Measurements from ENCODE around the gene SNX3. TPM values are rescaled to one million over a fixed set of nuclear protein-coding genes. Genes with fewer than 3 reads are reported as not detected.

SNX3 gene
- total RNA-seq, 1 experiment from 2014 or later: 80.7 TPM

DNA sequence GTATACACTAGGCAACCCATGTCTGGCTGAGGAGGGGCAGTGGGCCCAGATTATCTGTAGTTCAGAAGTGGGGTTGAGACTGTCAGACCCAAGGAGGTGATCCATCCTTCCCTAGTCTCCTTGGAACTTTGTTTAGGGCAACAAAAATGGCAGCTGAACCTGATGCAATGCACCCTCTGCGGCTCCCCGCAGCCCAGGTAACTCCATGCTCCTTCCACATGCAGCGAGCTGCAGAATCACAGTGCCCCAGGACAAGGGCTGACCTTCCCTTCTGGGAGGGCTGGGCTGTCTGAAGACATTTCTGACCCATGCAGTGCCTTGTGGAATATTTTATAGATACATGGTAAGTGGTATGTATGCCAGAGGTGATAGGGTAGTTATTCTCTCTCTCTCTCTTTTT lies 65.6 kb downstream of the SNX3 start:
- no peak for DNase-seq
- Histone ChIP-seq H2AFZ (ENCODE audit: low read length) (no peak overlapping the region), H2BK5ac (ENCODE audit: insufficient read length, low read length) (no peak overlapping the region), H2BK15ac (ENCODE audit: low read depth, low read length) (no peak overlapping the region), H3K18ac (ENCODE audit: insufficient read length, low read depth, low read length) (no peak overlapping the region), H4K91ac (ENCODE audit: insufficient read length, low read depth, low read length) (no peak overlapping the region), H3K23me2 (ENCODE audit: insufficient read length, low read depth, low read length, poor library complexity, severe bottlenecking) (no peaks in the 10 kb centered on the region), H3K27ac (ENCODE audit: insufficient read length, low read depth, low read length) (no peak overlapping the region), H4K5ac (ENCODE audit: insufficient read length, low read depth, low read length) (no peak overlapping the region), H3K9me3 (ENCODE audit: control insufficient read depth, low read depth, low read length) (no peaks in the 10 kb centered on the region), H4K8ac (replicated peaks; ENCODE audit: insufficient read length, low read depth, low read length) (no peak overlapping the region), H2BK12ac (ENCODE audit: insufficient read length, low read depth, low read length) (no peak overlapping the region), H4K20me1 (ENCODE audit: control insufficient read depth, insufficient read depth, insufficient read length) (no peaks in the 10 kb centered on the region), H2BK120ac (ENCODE audit: low read depth, low read length, poor library complexity, severe bottlenecking) (no peak overlapping the region), H3K9ac (ENCODE audit: extremely low read depth, insufficient read length, low read length) (no peak overlapping the region), H3K14ac (ENCODE audit: insufficient read depth, low read length) (no peak overlapping the region), H3K56ac (ENCODE audit: insufficient read length, low read depth, low read length) (no peak overlapping the region), H3K79me1 (ENCODE audit: insufficient read depth, low read depth, low read length, poor library complexity, severe bottlenecking) (no peaks in the 10 kb centered on the region), H3T11ph (ENCODE audit: low read length) (no peak overlapping the region), H2AK5ac (ENCODE audit: insufficient read length, low read length) (no peak overlapping the region), H3K4me1 (ENCODE audit: insufficient read depth, low read length) (no peaks in the 10 kb centered on the region), H3K27me3 (ENCODE audit: insufficient read depth, low read length) (no peaks in the 10 kb centered on the region), H3K79me2 (ENCODE audit: insufficient read depth, low read length) (no peaks in the 10 kb centered on the region), H3K4me2 (ENCODE audit: insufficient read depth, insufficient read length, low read length) (no peak overlapping the region), H2BK20ac (ENCODE audit: low read depth, low read length, poor library complexity, severe bottlenecking) (no peak overlapping the region), H3K23ac (ENCODE audit: insufficient read length, low read depth, low read length) (no peak overlapping the region), H3K4ac (ENCODE audit: low read depth, low read length) (no peak overlapping the region)
- H3K4me1 Mint-ChIP-seq: no peaks in the 10 kb centered on the region
- no peaks in the 10 kb centered on the region for H3K9me3 Mint-ChIP-seq
- H3K27me3 Mint-ChIP-seq (ENCODE audit: low read depth): peaks cover 8% of the 10 kb centered on the region; the same call in 1 of the 2 replicates
- WGBS (ENCODE audit: extremely low coverage, insufficient read length, low lambda C conversion rate): no CpG with 5 or more reads among the region's 3 CpGs
- H3K4me3 Mint-ChIP-seq: no peak overlapping the region
- H3K36me3 Mint-ChIP-seq (ENCODE audit: insufficient read depth in 1 of 3, low read depth in 3 of 3): no peaks in the 10 kb centered on the region
- H3K27ac Mint-ChIP-seq: no peak overlapping the region
- no peak for TF ChIP-seq CTCF (conservative IDR thresholded peaks at IDR 0.05)

Measured in H9 (cell line).